HepG2 (cell line): ENCODE data around the gene CST8. TPM values are rescaled to one million over a fixed set of nuclear protein-coding genes. Genes with fewer than 3 reads are reported as not detected.

Source experiments
- ATAC-seq: fragments of 200-7000 bp; cut with Tn5 transposase; 3 replicates; pipeline ENCODE4 v1.9.1; 2020; ENCODE audit warnings: mild to moderate bottlenecking, moderate library complexity
- BruUV-seq: library from RNA; stranded (reverse); fragments of 400-500 nt; replicated peaks from 2 replicates; lab custom pipeline; 2021; lab: Mats Ljungman, UMichigan
- CTCF ChIA-PET: fragments of 300-600 bp; formaldehyde crosslinking; extraction: SDS; loops from one replicate; lab custom pipeline; 2021; ENCODE audit warnings: low total read pairs, inconsistent platforms, low intra/inter-chr PET ratio; lab: Yijun Ruan, JAX
- POLR2A ChIA-PET: fragments of 350-600 bp; sonication (Branson Sonifier 250); formaldehyde crosslinking; loops from one replicate; lab custom pipeline; 2020; ENCODE audit warnings: antibody characterized with exemption, inconsistent platforms; lab: Yijun Ruan, JAX
- DNase-seq: peaks from one replicate; pipeline ENCODE4 v3.0.0-alpha.2; 2015; ENCODE audit warnings: low spot score
- FAIRE-seq: peaks from 3 replicates; lab custom pipeline; 2011; peaks lifted over from hg19 to GRCh38; lab: Jason Lieb, UNC
- H2AFZ ChIP-seq: one replicate; pipeline ENCODE4 v1.6.1; 2011; ENCODE audit warnings: low read length, inconsistent platforms
- H3K27ac ChIP-seq: fragments of 300-600 bp; 3 replicates; pipeline ENCODE4 v1.8.0; 2011; ENCODE audit warnings: mixed run types, mild to moderate bottlenecking, mixed read lengths, low read length, inconsistent platforms; ENCODE audit not compliant: insufficient read depth; ENCODE audit errors: extremely low read length
- H3K27me3 ChIP-seq, 2 experiments: fragments of 200-600 bp in 1 of 2; 2 replicates in 1 of 2; 3 replicates in 1 of 2; pipeline versions ENCODE4 v1.6.0 to v1.8.0; 2011; ENCODE audit warnings: low read length in 2 of 2, mild to moderate bottlenecking in 2 of 2, moderate library complexity in 2 of 2, inconsistent platforms in 1 of 2; ENCODE audit not compliant: insufficient read depth in 2 of 2, control insufficient read depth in 1 of 2
- H3K36me3 ChIP-seq, 2 experiments: fragments of 200-600 bp in 1 of 2; replicated peaks in 1 of 2; 2 replicates in 1 of 2; 3 replicates in 1 of 2; pipeline versions ENCODE4 v1.5.1 to v1.8.0; 2011; ENCODE audit warnings: low read length in 2 of 2, inconsistent platforms in 1 of 2; ENCODE audit not compliant: insufficient read depth in 2 of 2, control insufficient read depth in 1 of 2
- H3K4me1 ChIP-seq: 2 replicates; pipeline ENCODE4 v1.5.1; 2012; ENCODE audit warnings: low read length, inconsistent platforms; ENCODE audit not compliant: insufficient read depth
- H3K4me2 ChIP-seq: 2 replicates; pipeline ENCODE4 v1.6.0; 2011; ENCODE audit warnings: low read depth, low read length, inconsistent platforms
- H3K4me3 ChIP-seq, 3 experiments: fragments of 200-600 bp in 1 of 3; sonication (generic), shearing (Covaris generic) in 1 of 3; replicated peaks in 1 of 3; 2 replicates each; pipeline ENCODE4 v1.5.1; 2011 to 2016; ENCODE audit warnings: low read length in 3 of 3, inconsistent platforms in 2 of 3, low read depth in 2 of 3, mild to moderate bottlenecking in 2 of 3, control low read depth in 1 of 3, mixed read lengths in 1 of 3; ENCODE audit not compliant: insufficient read depth in 1 of 3
- H3K79me2 ChIP-seq: one replicate; pipeline ENCODE4 v1.6.1; 2011; ENCODE audit warnings: low read length, inconsistent platforms; ENCODE audit not compliant: insufficient read depth
- H3K9ac ChIP-seq: 2 replicates; pipeline ENCODE4 v1.6.0; 2011; ENCODE audit warnings: mild to moderate bottlenecking, low read depth, low read length, inconsistent platforms; ENCODE audit not compliant: insufficient read depth
- H3K9me3 ChIP-seq: 2 replicates; pipeline ENCODE4 v1.5.1; 2012; ENCODE audit warnings: mild to moderate bottlenecking, low read length
- H4K20me1 ChIP-seq: 2 replicates; pipeline ENCODE4 v1.6.0; 2011; ENCODE audit warnings: inconsistent platforms, mild to moderate bottlenecking, low read length, moderate library complexity; ENCODE audit not compliant: insufficient read depth
- ADNP ChIP-seq: sonication (generic); formaldehyde crosslinking; IDR thresholded peaks from 2 replicates; pipeline ENCODE4 v1.4.0; 2020; ENCODE audit warnings: missing genetic modification reagents
- CERS6 ChIP-seq: sonication (generic); formaldehyde crosslinking; IDR thresholded peaks from 2 replicates; pipeline ENCODE4 v1.5.0; 2020; ENCODE audit warnings: missing genetic modification reagents
- CTCF ChIP-seq: sonication (generic); formaldehyde crosslinking; IDR thresholded peaks from 2 replicates; pipeline ENCODE4 v1.5.0; 2020; ENCODE audit warnings: mild to moderate bottlenecking, missing genetic modification reagents, moderate library complexity
- FOSL2 ChIP-seq: sonication (generic); formaldehyde crosslinking; IDR thresholded peaks from 2 replicates; pipeline ENCODE4 v1.4.0; 2020; ENCODE audit warnings: missing genetic modification reagents
- GLMP ChIP-seq: sonication (generic); formaldehyde crosslinking; IDR thresholded peaks from 2 replicates; pipeline ENCODE4 v1.9.0; 2021; ENCODE audit warnings: missing genetic modification reagents, mild to moderate bottlenecking, borderline replicate concordance
- HNF1A ChIP-seq, 2 experiments: sonication (generic) in 1 of 2; formaldehyde crosslinking in 1 of 2; IDR thresholded peaks; 2 replicates each; pipeline versions ENCODE4 v1.4.0 to v1.6.1; 2016 to 2020; ENCODE audit warnings: borderline replicate concordance in 1 of 2, low read depth in 1 of 2, mild to moderate bottlenecking in 1 of 2, missing genetic modification reagents in 1 of 2
- HNRNPK ChIP-seq: fragments of 200-400 bp; formaldehyde crosslinking; IDR thresholded peaks from 2 replicates; pipeline ENCODE4 v1.6.1; 2018; ENCODE audit warnings: low read length, low read depth, moderate library complexity, mild to moderate bottlenecking; ENCODE audit not compliant: poor library complexity, severe bottlenecking
- ZNF276 ChIP-seq: sonication (generic); formaldehyde crosslinking; IDR thresholded peaks from 2 replicates; pipeline ENCODE4 v1.4.0; 2020; ENCODE audit warnings: mild to moderate bottlenecking, low read depth, missing genetic modification reagents
- ZNF615 ChIP-seq: sonication (generic); formaldehyde crosslinking; IDR thresholded peaks from 2 replicates; pipeline ENCODE4 v1.5.0; 2020; ENCODE audit warnings: mild to moderate bottlenecking, missing genetic modification reagents, borderline replicate concordance
- WGBS: methylation state at CpG from one replicate; pipeline ENCODE4 v1.1.6; 2017; ENCODE audit warnings: low lambda C conversion rate; 5-methylcytosine and 5-hydroxymethylcytosine counted together
- in situ Hi-C: cut with HindIII; loops from 2 replicates; pipeline ENCODE4 v1.10.0; 2017; ENCODE audit warnings: low pct_unique_long_range_greater_than_20kb; ENCODE audit not compliant: extremely low pct_ligation_motif_present
- intact Hi-C: fragments of 100-400 bp; cut with micrococcal nuclease; formaldehyde crosslinking; loops from one replicate; pipeline ENCODE4 v1.10.0; 2022; ENCODE audit not compliant: unreplicated experiment
- polyA plus RNA-seq, 8 experiments: library from polyadenylated mRNA; depleted of rRNA in 3 of 8; stranded (reverse) in 7 of 8; unstranded in 1 of 8; fragments of >200 nt; fragmentation: Illumina TruSeq in 4 of 8; extraction: Trizol in 4 of 8; gene quantifications; 2 replicates each; pipeline versions ENCODE4 v1.2.1 to v1.2.3, GENCODE V29; 2011 to 2016; ENCODE audit warnings: low read depth in 4 of 8, missing spikeins in 1 of 8, mixed read lengths in 1 of 8; ENCODE audit not compliant: insufficient read depth in 1 of 8
- total RNA-seq, 5 experiments: library from RNA; depleted of rRNA; stranded (reverse); fragments of >200 nt; fragmentation: Illumina TruSeq; extraction: Trizol; gene quantifications; 2 replicates each; pipeline ENCODE4 v1.2.3, GENCODE V29; 2016; ENCODE audit warnings: low read depth in 1 of 5

CST8 gene
- total and polyA plus RNA-seq, 2 of the 13 experiments (the other 11 are each of a cell fraction or from before 2014, with no cell fraction given) = not detected

- TF ChIP-seq CTCF = peak; percentile 33
These were observed 16.4 kb downstream of the CST8 start (continued) for GRCh38 chr20:23507346-23507745.

GRCh38 chr20:23508449-23509229 is 17.7 kb downstream of the CST8 start:
- peaks cover 18% of the 10 kb centered on the region for H3K4me1 ChIP-seq
- no peaks in the 10 kb centered on the region for H4K20me1 ChIP-seq
- peak overlapping the region in 1 of 3 experiments; percentile 64; a peak in 1 of 6 replicates for H3K4me3 ChIP-seq
- no peaks in the 10 kb centered on the region for H3K79me2 ChIP-seq
- ChIA-PET CTCF (no interaction called here), POLR2A (interaction anchor here (1.1 to 1.2 kb wide), 2 partner anchors 88 to 153 kb away, joined by 3 read pairs; partner anchors contain the start of gene NAPB)
- no peak overlapping the region for H3K9ac ChIP-seq
- in situ Hi-C loops = no loop called here
- 35% methylated on average over 8 of the region's 8 CpGs for WGBS
- peak overlapping the region; percentile 71 for H3K4me2 ChIP-seq
- H3K27me3 ChIP-seq = peaks cover 6 to 25% of the 10 kb centered on the region in 2 experiments; a peak in 2 of 5 replicates
- H2AFZ ChIP-seq = peak overlapping the region; percentile 71
- no TSS peak for BruUV-seq
- H3K36me3 ChIP-seq = no peaks in the 10 kb centered on the region
- intact Hi-C loops = no loop called here
- no peak for FAIRE-seq
- H3K9me3 ChIP-seq = no peaks in the 10 kb centered on the region
- no peak for DNase-seq
- ATAC-seq = peak; percentile 39
- no peak overlapping the region for H3K27ac ChIP-seq
- TF ChIP-seq ADNP (CRISPR knock-in tag) (no peak), CERS6 (CRISPR knock-in tag) (no peak), GLMP (CRISPR knock-in tag) (no peak), FOSL2 (CRISPR knock-in tag) (no peak), HNF1A (IDR thresholded peaks at IDR 0.05; ENCODE audit: low read depth) (no peak), HNF1A (CRISPR knock-in tag; IDR thresholded peaks at IDR 0.05; ENCODE audit: borderline replicate concordance) (no peak), HNRNPK (no peak), ZNF276 (CRISPR knock-in tag) (no peak), ZNF615 (CRISPR knock-in tag) (no peak)
